PC-3 (cell line): ENCODE measurements around the gene TRAK1. TPM values are rescaled to one million over a fixed set of nuclear protein-coding genes. Genes with fewer than 3 reads are reported as not detected.

Experiments used
- ATAC-seq: fragments of 200-7000 bp; cut with Tn5 transposase; 2 replicates; pipeline ENCODE4 v1.9.1; 2020; ENCODE audit warnings: mild to moderate bottlenecking, moderate library complexity
- BruUV-seq: library from RNA; stranded (reverse); fragments of 400-500 nt; replicated peaks from 2 replicates; lab custom pipeline; 2021; lab: Mats Ljungman, UMichigan
- CTCF ChIA-PET: fragments of 300-600 bp; sonication (Branson Sonifier 250); formaldehyde crosslinking; loops from one replicate; lab custom pipeline; 2022; ENCODE audit warnings: antibody characterized with exemption; lab: Charles Lee
- POLR2A ChIA-PET: fragments of 300-600 bp; sonication (Branson Sonifier 250); formaldehyde crosslinking; loops from one replicate; lab custom pipeline; 2022; ENCODE audit warnings: antibody characterized with exemption; ENCODE audit not compliant: unreplicated experiment; lab: Charles Lee
- DNase-seq: peaks from one replicate; pipeline ENCODE4 v3.0.0-alpha.2; 2015
- H2AFZ ChIP-seq: fragments of 300-600 bp; sonication (generic); 2 replicates; pipeline ENCODE4 v1.6.0; 2016; ENCODE audit warnings: antibody characterized with exemption, low read length
- H3F3A ChIP-seq: fragments of 300-600 bp; sonication (generic); one replicate; pipeline ENCODE4 v1.6.0; 2017; ENCODE audit warnings: antibody characterized with exemption, low read length, control low read depth, mild to moderate bottlenecking; ENCODE audit not compliant: unreplicated experiment
- H3K27ac ChIP-seq: fragments of 300-600 bp; sonication (generic); 2 replicates; pipeline ENCODE4 v1.5.1; 2016; ENCODE audit warnings: mild to moderate bottlenecking, low read length
- H3K27me3 ChIP-seq: fragments of 300-600 bp; sonication (generic); 2 replicates; pipeline ENCODE4 v1.6.1; 2016; ENCODE audit warnings: low read length, mixed read lengths
- H3K36me3 ChIP-seq: fragments of 300-600 bp; sonication (generic); 2 replicates; pipeline ENCODE4 v1.6.1; 2016; ENCODE audit warnings: low read depth, mixed run types, low read length, mixed read lengths
- H3K4me1 ChIP-seq: fragments of 300-600 bp; sonication (generic); 2 replicates; pipeline ENCODE4 v1.5.1; 2016; ENCODE audit warnings: low read length; ENCODE audit not compliant: insufficient read depth
- H3K4me2 ChIP-seq: fragments of 300-600 bp; sonication (generic); 2 replicates; pipeline ENCODE4 v1.6.0; 2016; ENCODE audit warnings: low read length
- H3K4me3 ChIP-seq: fragments of 300-600 bp; sonication (generic); 2 replicates; pipeline ENCODE4 v1.5.1; 2016; ENCODE audit warnings: mild to moderate bottlenecking, low read length, mixed read lengths
- H3K79me2 ChIP-seq: fragments of 300-600 bp; sonication (generic); 2 replicates; pipeline ENCODE4 v1.6.1; 2017; ENCODE audit warnings: low read length, mixed read lengths
- H3K9ac ChIP-seq: fragments of 300-600 bp; sonication (generic); 2 replicates; pipeline ENCODE4 v1.6.0; 2016; ENCODE audit warnings: mild to moderate bottlenecking, low read length
- H3K9me2 ChIP-seq: fragments of 300-600 bp; sonication (generic); replicated peaks from 2 replicates; pipeline ENCODE4 v1.6.1; 2016; ENCODE audit warnings: mixed run types, low read length, mixed read lengths
- H3K9me3 ChIP-seq: fragments of 300-600 bp; sonication (generic); 2 replicates; pipeline ENCODE4 v1.6.1; 2016; ENCODE audit warnings: low read length, mixed read lengths
- H4K20me1 ChIP-seq: fragments of 300-600 bp; sonication (generic); 2 replicates; pipeline ENCODE4 v1.6.1; 2016; ENCODE audit warnings: low read length, mixed read lengths
- CTCF ChIP-seq: fragments of 300-600 bp; sonication (generic); conservative IDR thresholded peaks from 2 replicates; pipeline ENCODE4 v1.5.1; 2017; ENCODE audit warnings: antibody characterized with exemption, low read depth, mild to moderate bottlenecking, low read length
- EZH2 ChIP-seq: fragments of 300-600 bp; sonication (generic); IDR thresholded peaks from one replicate; pipeline ENCODE4 v1.6.1; 2017; ENCODE audit warnings: antibody characterized with exemption, mild to moderate bottlenecking, low read length; ENCODE audit not compliant: unreplicated experiment
- EZH2phosphoT487 ChIP-seq: fragments of 300-600 bp; sonication (generic); IDR thresholded peaks from 2 replicates; pipeline ENCODE4 v1.6.1; 2018; ENCODE audit warnings: mild to moderate bottlenecking, antibody characterized with exemption, low read length, borderline replicate concordance
- intact Hi-C: fragments of 100-400 bp; cut with micrococcal nuclease; formaldehyde crosslinking; loops from 2 replicates; pipeline ENCODE4 v1.9.0; 2023
- total RNA-seq: library from RNA; depleted of rRNA; stranded (reverse); fragments of >200 nt; gene quantifications from 2 replicates; pipeline ENCODE4 v1.2.3, GENCODE V29; 2014

Gene TRAK1
- total RNA-seq, 1 experiment from 2014 or later = 23.4 TPM

- ChIA-PET POLR2A (no interaction called here), CTCF (interaction anchor here (0.9 to 1.3 kb wide), 3 partner anchors 33 to 39 kb away, joined by 5 to 6 read pairs (median 5); no protein-coding TSS in a partner anchor)
- ATAC-seq (no peak), DNase-seq (no peak)
- peak overlapping the region; percentile 85 for H3K27ac ChIP-seq
- no peak overlapping the region for H2AFZ ChIP-seq
- no TSS peak for BruUV-seq
- H3K4me1 ChIP-seq = peaks cover 41% of the 10 kb centered on the region
- peak overlapping the region; percentile 43 for H3K9ac ChIP-seq
- no peaks in the 10 kb centered on the region for H3F3A ChIP-seq
- peaks cover 8% of the 10 kb centered on the region; the same call in 1 of the 2 replicates for H3K79me2 ChIP-seq
- TF ChIP-seq EZH2 = no peak
- no peak for TF ChIP-seq CTCF
- TF ChIP-seq EZH2phosphoT487 = no peak
- H3K9me3 ChIP-seq = no peaks in the 10 kb centered on the region
- no peaks in the 10 kb centered on the region for H3K36me3 ChIP-seq
- H3K27me3 ChIP-seq = no peaks in the 10 kb centered on the region
- H3K4me3 ChIP-seq = no peak overlapping the region
- no peaks in the 10 kb centered on the region for H4K20me1 ChIP-seq
- intact Hi-C loops = loop anchor here (10.0 kb wide), 1 partner anchor 673 kb away; no protein-coding TSS in a partner anchor
- peak overlapping the region; percentile 33 for H3K4me2 ChIP-seq
- H3K9me2 ChIP-seq = no peaks in the 10 kb centered on the region
Measured at GRCh38 chr3:42152193-42152592, 61.0 kb downstream of the TRAK1 start.

- Histone ChIP-seq H2AFZ (no peak overlapping the region), H3K9me3 (no peaks in the 10 kb centered on the region), H3K4me1 (peaks cover 48% of the 10 kb centered on the region), H3K27ac (peak overlapping the region; percentile 85; the same call in 1 of the 2 replicates), H3K79me2 (peaks cover 8% of the 10 kb centered on the region; the same call in 1 of the 2 replicates), H3K4me2 (no peak overlapping the region), H3K36me3 (no peaks in the 10 kb centered on the region), H3K9ac (no peak overlapping the region), H3K27me3 (no peaks in the 10 kb centered on the region), H4K20me1 (no peaks in the 10 kb centered on the region), H3K4me3 (no peak overlapping the region), H3F3A (no peaks in the 10 kb centered on the region), H3K9me2 (no peaks in the 10 kb centered on the region)
- TF ChIP-seq CTCF = no peak
- TF ChIP-seq EZH2 = no peak
- TF ChIP-seq EZH2phosphoT487 = no peak
- ChIA-PET CTCF (no interaction called here), POLR2A (no interaction called here)
- no peak for ATAC-seq
- no peak for DNase-seq
- intact Hi-C loops = loop anchor here (10.0 kb wide), 1 partner anchor 672 kb away; no protein-coding TSS in a partner anchor
- BruUV-seq = no TSS peak
Measured at GRCh38 chr3:42153039-42153438, 61.9 kb downstream of the TRAK1 start.
